PC-3 (cell line): Measurements from ENCODE around the gene ARHGAP6. TPM values are rescaled to one million over a fixed set of nuclear protein-coding genes. Genes with fewer than 3 reads are reported as not detected.
"Not testable (repeated sequence)": the region's sequence is repeated elsewhere in the genome, so short reads cannot be mapped to it uniquely, and the experiment has no call there.

Experiments
- ATAC-seq: fragments of 200-7000 bp; cut with Tn5 transposase; 2 replicates; pipeline ENCODE4 v1.9.1; 2020; ENCODE audit warnings: mild to moderate bottlenecking, moderate library complexity
- BruUV-seq: library from RNA; stranded (reverse); fragments of 400-500 nt; replicated peaks from 2 replicates; lab custom pipeline; 2021; lab: Mats Ljungman, UMichigan
- CTCF ChIA-PET: fragments of 300-600 bp; sonication (Branson Sonifier 250); formaldehyde crosslinking; loops from one replicate; lab custom pipeline; 2022; ENCODE audit warnings: antibody characterized with exemption; lab: Charles Lee
- POLR2A ChIA-PET: fragments of 300-600 bp; sonication (Branson Sonifier 250); formaldehyde crosslinking; loops from one replicate; lab custom pipeline; 2022; ENCODE audit warnings: antibody characterized with exemption; ENCODE audit not compliant: unreplicated experiment; lab: Charles Lee
- DNase-seq: peaks from one replicate; pipeline ENCODE4 v3.0.0-alpha.2; 2015
- H2AFZ ChIP-seq: fragments of 300-600 bp; sonication (generic); 2 replicates; pipeline ENCODE4 v1.6.0; 2016; ENCODE audit warnings: antibody characterized with exemption, low read length
- H3F3A ChIP-seq: fragments of 300-600 bp; sonication (generic); one replicate; pipeline ENCODE4 v1.6.0; 2017; ENCODE audit warnings: antibody characterized with exemption, low read length, control low read depth, mild to moderate bottlenecking; ENCODE audit not compliant: unreplicated experiment
- H3K27ac ChIP-seq: fragments of 300-600 bp; sonication (generic); 2 replicates; pipeline ENCODE4 v1.5.1; 2016; ENCODE audit warnings: mild to moderate bottlenecking, low read length
- H3K27me3 ChIP-seq: fragments of 300-600 bp; sonication (generic); 2 replicates; pipeline ENCODE4 v1.6.1; 2016; ENCODE audit warnings: low read length, mixed read lengths
- H3K36me3 ChIP-seq: fragments of 300-600 bp; sonication (generic); 2 replicates; pipeline ENCODE4 v1.6.1; 2016; ENCODE audit warnings: low read depth, mixed run types, low read length, mixed read lengths
- H3K4me1 ChIP-seq: fragments of 300-600 bp; sonication (generic); 2 replicates; pipeline ENCODE4 v1.5.1; 2016; ENCODE audit warnings: low read length; ENCODE audit not compliant: insufficient read depth
- H3K4me2 ChIP-seq: fragments of 300-600 bp; sonication (generic); 2 replicates; pipeline ENCODE4 v1.6.0; 2016; ENCODE audit warnings: low read length
- H3K4me3 ChIP-seq: fragments of 300-600 bp; sonication (generic); 2 replicates; pipeline ENCODE4 v1.5.1; 2016; ENCODE audit warnings: mild to moderate bottlenecking, low read length, mixed read lengths
- H3K79me2 ChIP-seq: fragments of 300-600 bp; sonication (generic); 2 replicates; pipeline ENCODE4 v1.6.1; 2017; ENCODE audit warnings: low read length, mixed read lengths
- H3K9ac ChIP-seq: fragments of 300-600 bp; sonication (generic); 2 replicates; pipeline ENCODE4 v1.6.0; 2016; ENCODE audit warnings: mild to moderate bottlenecking, low read length
- H3K9me2 ChIP-seq: fragments of 300-600 bp; sonication (generic); replicated peaks from 2 replicates; pipeline ENCODE4 v1.6.1; 2016; ENCODE audit warnings: mixed run types, low read length, mixed read lengths
- H3K9me3 ChIP-seq: fragments of 300-600 bp; sonication (generic); 2 replicates; pipeline ENCODE4 v1.6.1; 2016; ENCODE audit warnings: low read length, mixed read lengths
- H4K20me1 ChIP-seq: fragments of 300-600 bp; sonication (generic); 2 replicates; pipeline ENCODE4 v1.6.1; 2016; ENCODE audit warnings: low read length, mixed read lengths
- EZH2 ChIP-seq: fragments of 300-600 bp; sonication (generic); IDR thresholded peaks from one replicate; pipeline ENCODE4 v1.6.1; 2017; ENCODE audit warnings: antibody characterized with exemption, mild to moderate bottlenecking, low read length; ENCODE audit not compliant: unreplicated experiment
- EZH2phosphoT487 ChIP-seq: fragments of 300-600 bp; sonication (generic); IDR thresholded peaks from 2 replicates; pipeline ENCODE4 v1.6.1; 2018; ENCODE audit warnings: mild to moderate bottlenecking, antibody characterized with exemption, low read length, borderline replicate concordance
- intact Hi-C: fragments of 100-400 bp; cut with micrococcal nuclease; formaldehyde crosslinking; loops from 2 replicates; pipeline ENCODE4 v1.9.0; 2023
- total RNA-seq: library from RNA; depleted of rRNA; stranded (reverse); fragments of >200 nt; gene quantifications from 2 replicates; pipeline ENCODE4 v1.2.3, GENCODE V29; 2014
- TF ChIP-seq, protein P1 (sequence below): fragments of 300-600 bp; sonication (generic); conservative IDR thresholded peaks from 2 replicates; pipeline ENCODE4 v1.5.1; 2017; ENCODE audit warnings: antibody characterized with exemption, low read depth, mild to moderate bottlenecking, low read length

The ARHGAP6 gene
- total RNA-seq, 1 experiment from 2014 or later, result 2.8 TPM

DNA sequence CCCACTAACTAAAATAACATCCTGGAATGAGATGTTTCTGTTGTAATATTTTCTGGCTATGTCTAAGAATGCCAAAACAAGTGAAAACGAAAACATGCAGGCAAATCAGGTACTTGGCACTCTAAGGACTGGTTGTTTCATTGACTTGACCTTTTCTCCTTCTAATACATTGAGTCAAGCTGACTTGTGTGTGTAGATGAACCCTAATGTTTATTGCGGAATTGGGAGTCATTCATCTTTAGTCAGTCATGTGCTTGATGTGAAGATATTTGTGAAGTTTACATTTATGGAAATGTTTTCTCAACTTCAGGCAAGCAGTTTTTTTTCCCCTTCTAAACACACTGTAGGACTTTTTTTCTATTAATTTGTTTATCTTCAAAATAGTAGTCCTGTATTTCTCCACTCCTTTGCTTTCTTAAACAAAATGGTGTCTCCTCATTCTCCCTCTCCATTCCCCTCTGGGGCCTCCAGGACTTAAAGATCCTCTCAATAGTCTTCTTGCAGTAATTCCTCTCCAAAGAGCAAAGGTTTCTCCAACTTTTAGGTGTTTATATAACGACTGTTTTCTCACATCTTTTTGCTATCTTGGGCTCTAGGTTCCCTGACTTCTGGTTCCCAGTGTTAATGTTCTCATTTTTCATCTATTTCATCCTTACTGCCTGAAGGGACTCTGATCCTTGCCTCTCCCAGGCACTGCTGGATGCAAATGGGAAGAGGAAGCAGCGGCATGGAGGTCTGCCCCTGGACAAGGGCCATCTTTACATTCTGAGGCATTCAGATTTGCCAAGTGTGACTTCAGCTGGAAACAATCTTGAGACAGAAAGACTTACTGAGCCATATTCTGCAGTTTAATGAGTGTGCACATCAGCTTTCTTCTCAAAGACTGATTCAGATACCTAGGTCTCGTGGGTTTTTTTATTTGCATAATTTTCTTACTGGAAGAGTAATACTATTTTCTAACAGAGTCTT lies 166.4 kb downstream of the ARHGAP6 start:
- CTCF ChIA-PET, result no interaction called here
- H3K9me2 ChIP-seq, result no peaks in the 10 kb centered on the region
- intact Hi-C loops, result loop anchor here (5.0 kb wide), 1 partner anchor 32 kb away; no protein-coding TSS in a partner anchor
- H4K20me1 ChIP-seq, result no peaks in the 10 kb centered on the region
- POLR2A ChIA-PET, result no interaction called here
- no peaks in the 10 kb centered on the region for H3K36me3 ChIP-seq
- H3K9ac ChIP-seq, result no peak overlapping the region
- TF ChIP-seq EZH2 (no peak), EZH2phosphoT487 (no peak)
- TF ChIP-seq, protein P1, sequence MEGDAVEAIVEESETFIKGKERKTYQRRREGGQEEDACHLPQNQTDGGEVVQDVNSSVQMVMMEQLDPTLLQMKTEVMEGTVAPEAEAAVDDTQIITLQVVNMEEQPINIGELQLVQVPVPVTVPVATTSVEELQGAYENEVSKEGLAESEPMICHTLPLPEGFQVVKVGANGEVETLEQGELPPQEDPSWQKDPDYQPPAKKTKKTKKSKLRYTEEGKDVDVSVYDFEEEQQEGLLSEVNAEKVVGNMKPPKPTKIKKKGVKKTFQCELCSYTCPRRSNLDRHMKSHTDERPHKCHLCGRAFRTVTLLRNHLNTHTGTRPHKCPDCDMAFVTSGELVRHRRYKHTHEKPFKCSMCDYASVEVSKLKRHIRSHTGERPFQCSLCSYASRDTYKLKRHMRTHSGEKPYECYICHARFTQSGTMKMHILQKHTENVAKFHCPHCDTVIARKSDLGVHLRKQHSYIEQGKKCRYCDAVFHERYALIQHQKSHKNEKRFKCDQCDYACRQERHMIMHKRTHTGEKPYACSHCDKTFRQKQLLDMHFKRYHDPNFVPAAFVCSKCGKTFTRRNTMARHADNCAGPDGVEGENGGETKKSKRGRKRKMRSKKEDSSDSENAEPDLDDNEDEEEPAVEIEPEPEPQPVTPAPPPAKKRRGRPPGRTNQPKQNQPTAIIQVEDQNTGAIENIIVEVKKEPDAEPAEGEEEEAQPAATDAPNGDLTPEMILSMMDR, result no peak
- no peaks in the 10 kb centered on the region for H3K9me3 ChIP-seq
- BruUV-seq, result no TSS peak
- no peak overlapping the region for H3K4me3 ChIP-seq
- H3K79me2 ChIP-seq, result no peaks in the 10 kb centered on the region
- H3F3A ChIP-seq, result no peaks in the 10 kb centered on the region
- no peak overlapping the region; the same call in 1 of the 2 replicates for H2AFZ ChIP-seq
- no peaks in the 10 kb centered on the region for H3K27me3 ChIP-seq
- H3K4me2 ChIP-seq, result no peak overlapping the region
- no peak; the same call in 1 of the 2 replicates for ATAC-seq
- DNase-seq, result peak; percentile 6
- H3K27ac ChIP-seq, result no peak overlapping the region
- no peaks in the 10 kb centered on the region for H3K4me1 ChIP-seq

DNA sequence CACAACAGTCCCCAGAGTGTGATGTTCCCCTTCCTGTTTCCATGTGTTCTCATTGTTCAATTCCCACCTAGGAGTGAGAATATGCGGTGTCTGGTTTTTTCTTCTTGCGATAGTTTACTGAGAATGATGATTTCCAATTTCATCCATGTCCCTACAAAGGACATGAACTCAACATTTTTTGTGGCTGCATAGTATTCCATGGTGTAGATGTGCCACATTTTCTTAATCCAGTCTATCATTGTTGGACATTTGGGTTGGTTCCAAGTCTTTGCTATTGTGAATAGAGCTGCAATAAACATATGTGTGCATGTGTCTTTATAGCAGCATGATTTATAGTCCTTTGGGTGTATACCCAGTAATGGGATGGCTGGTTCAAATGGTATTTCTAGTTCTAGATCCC lies 174.3 kb downstream of the ARHGAP6 start:
- ATAC-seq, H3K4me2 ChIP-seq, H3K4me3 ChIP-seq, H2AFZ ChIP-seq, H3K4me1 ChIP-seq, H3K9me3 ChIP-seq, BruUV-seq, H3K79me2 ChIP-seq, H3K9ac ChIP-seq, H3K27me3 ChIP-seq, H3K27ac ChIP-seq, H3K9me2 ChIP-seq, POLR2A ChIA-PET, CTCF ChIA-PET, intact Hi-C loops, H3F3A ChIP-seq, H4K20me1 ChIP-seq, DNase-seq, H3K36me3 ChIP-seq: not testable (repeated sequence)

DNA sequence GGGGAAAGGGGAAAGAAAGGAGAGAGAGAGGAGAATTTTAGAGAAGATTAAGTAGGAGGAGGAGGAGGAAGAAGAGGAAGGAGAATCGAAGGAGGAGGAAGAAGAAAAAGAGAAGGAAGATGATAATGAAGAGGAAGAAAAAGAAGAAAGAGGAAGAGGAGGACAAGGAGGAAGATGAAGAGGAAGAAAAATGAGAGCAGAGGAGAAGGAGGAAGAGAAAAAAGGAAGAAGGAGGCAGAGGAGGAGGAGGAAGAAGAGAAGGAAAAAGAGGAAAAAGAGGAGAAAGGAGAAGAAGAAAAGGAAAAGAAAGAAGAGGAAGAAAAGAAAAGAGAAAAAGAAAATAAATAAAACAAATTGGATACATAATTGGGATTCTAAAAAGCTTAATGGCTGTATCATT lies 181.4 kb downstream of the ARHGAP6 start:
- H4K20me1 ChIP-seq, result no peaks in the 10 kb centered on the region
- no peak overlapping the region for H3K9ac ChIP-seq
- no peaks in the 10 kb centered on the region for H3K36me3 ChIP-seq
- no peak for DNase-seq
- TF ChIP-seq, protein P1, result no peak
- no peak for TF ChIP-seq EZH2
- TF ChIP-seq EZH2phosphoT487, result no peak
- POLR2A ChIA-PET, result no interaction called here
- intact Hi-C loops, result no loop called here
- H3K27me3 ChIP-seq, result no peaks in the 10 kb centered on the region
- no peak overlapping the region for H3K4me3 ChIP-seq
- no peak overlapping the region for H3K4me2 ChIP-seq
- H3K27ac ChIP-seq, result no peak overlapping the region
- no peak for ATAC-seq
- no peaks in the 10 kb centered on the region for H3K9me3 ChIP-seq
- BruUV-seq, result no TSS peak
- no peaks in the 10 kb centered on the region for H3K9me2 ChIP-seq
- no peak overlapping the region for H2AFZ ChIP-seq
- H3F3A ChIP-seq, result no peaks in the 10 kb centered on the region
- CTCF ChIA-PET, result no interaction called here
- no peaks in the 10 kb centered on the region for H3K4me1 ChIP-seq
- no peaks in the 10 kb centered on the region for H3K79me2 ChIP-seq
